Nephron progenitor cell (in vitro differentiated cells): Measurements from ENCODE around the gene VWA8.
"Not testable (repeated sequence)": the region's sequence is repeated elsewhere in the genome, so short reads cannot be mapped to it uniquely, and the experiment has no call there.

Experiments used
- DNase-seq: peaks from one replicate; pipeline ENCODE4 v3.0.0; 2021
- H3K27ac Mint-ChIP-seq: 2 replicates; pipeline ENCODE4 v1.8.0; 2021; ENCODE audit warnings: mild to moderate bottlenecking, moderate library complexity, mixed read lengths
- H3K27me3 Mint-ChIP-seq: 2 replicates; pipeline ENCODE4 v1.8.0; 2021; ENCODE audit warnings: mild to moderate bottlenecking, low read depth, mixed read lengths; ENCODE audit not compliant: poor library complexity
- H3K36me3 Mint-ChIP-seq: 2 replicates; pipeline ENCODE4 v1.8.0; 2021; ENCODE audit warnings: low read depth, mixed read lengths
- H3K4me1 Mint-ChIP-seq: 2 replicates; pipeline ENCODE4 v1.8.0; 2021; ENCODE audit warnings: mixed read lengths
- H3K4me3 Mint-ChIP-seq: 2 replicates; pipeline ENCODE4 v1.8.0; 2021; ENCODE audit warnings: mild to moderate bottlenecking, moderate library complexity, mixed read lengths
- H3K9me3 Mint-ChIP-seq: 2 replicates; pipeline ENCODE4 v1.8.0; 2021; ENCODE audit warnings: mild to moderate bottlenecking, moderate library complexity, mixed read lengths
- TF ChIP-seq, protein P1 (sequence below): fragments of 200-600 bp; sonication (generic); IDR thresholded peaks from 2 replicates; pipeline ENCODE4 v1.5.0; 2021; ENCODE audit warnings: antibody characterized with exemption

The VWA8 gene

DNA sequence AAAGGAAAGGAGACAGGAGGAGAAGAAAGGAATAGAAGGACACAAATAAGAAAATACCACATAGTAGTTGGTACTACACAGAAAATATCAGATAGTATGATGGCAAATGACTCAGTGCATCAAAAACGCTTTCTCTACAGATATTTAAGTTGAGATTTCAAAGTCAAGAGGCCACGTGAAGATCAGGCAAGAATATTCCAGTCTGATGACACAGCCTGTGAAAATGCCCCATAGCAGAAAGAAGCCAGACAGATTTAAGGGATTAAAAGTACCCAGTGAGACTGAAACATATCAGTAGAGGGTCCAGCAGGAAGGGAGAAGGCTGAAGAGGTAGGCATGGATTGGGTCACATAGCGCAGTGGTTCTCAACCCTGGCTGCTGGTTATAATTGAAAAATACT lies 113.7 kb downstream of the VWA8 start:
- peaks cover 54% of the 10 kb centered on the region for H3K36me3 Mint-ChIP-seq

DNA sequence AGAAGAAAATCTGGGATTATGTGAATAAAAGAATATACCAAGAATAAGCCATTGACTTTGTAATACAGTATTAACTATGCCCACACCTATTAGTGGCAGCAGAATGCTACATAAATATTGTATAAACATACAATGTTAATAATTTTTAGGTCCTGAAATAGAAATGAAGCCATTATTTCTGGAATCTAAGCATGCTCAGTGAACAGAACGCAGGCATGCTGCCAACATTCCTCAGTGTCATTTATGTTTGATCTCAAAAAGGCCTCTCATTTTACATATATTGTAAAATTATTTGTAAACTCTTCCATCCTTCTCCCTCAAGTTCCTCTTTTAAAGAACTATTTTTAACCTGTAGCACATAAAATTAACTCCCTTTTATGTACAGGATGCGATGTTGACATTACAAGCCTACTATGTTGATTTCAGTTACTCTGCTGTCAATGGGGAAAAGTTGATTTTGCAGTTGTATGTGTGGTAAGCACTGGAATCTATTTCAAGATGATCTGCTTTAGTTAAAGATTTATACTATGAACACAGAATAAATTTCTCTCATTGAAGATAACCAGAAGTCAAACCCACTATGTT lies 118.8 kb downstream of the VWA8 start:
- TF ChIP-seq, protein P1, sequence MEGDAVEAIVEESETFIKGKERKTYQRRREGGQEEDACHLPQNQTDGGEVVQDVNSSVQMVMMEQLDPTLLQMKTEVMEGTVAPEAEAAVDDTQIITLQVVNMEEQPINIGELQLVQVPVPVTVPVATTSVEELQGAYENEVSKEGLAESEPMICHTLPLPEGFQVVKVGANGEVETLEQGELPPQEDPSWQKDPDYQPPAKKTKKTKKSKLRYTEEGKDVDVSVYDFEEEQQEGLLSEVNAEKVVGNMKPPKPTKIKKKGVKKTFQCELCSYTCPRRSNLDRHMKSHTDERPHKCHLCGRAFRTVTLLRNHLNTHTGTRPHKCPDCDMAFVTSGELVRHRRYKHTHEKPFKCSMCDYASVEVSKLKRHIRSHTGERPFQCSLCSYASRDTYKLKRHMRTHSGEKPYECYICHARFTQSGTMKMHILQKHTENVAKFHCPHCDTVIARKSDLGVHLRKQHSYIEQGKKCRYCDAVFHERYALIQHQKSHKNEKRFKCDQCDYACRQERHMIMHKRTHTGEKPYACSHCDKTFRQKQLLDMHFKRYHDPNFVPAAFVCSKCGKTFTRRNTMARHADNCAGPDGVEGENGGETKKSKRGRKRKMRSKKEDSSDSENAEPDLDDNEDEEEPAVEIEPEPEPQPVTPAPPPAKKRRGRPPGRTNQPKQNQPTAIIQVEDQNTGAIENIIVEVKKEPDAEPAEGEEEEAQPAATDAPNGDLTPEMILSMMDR: no peak
- Mint-ChIP-seq H3K4me1 (no peaks in the 10 kb centered on the region), H3K9me3 (peaks cover 15% of the 10 kb centered on the region), H3K27ac (no peak overlapping the region), H3K36me3 (peaks cover 63% of the 10 kb centered on the region), H3K27me3 (no peaks in the 10 kb centered on the region), H3K4me3 (no peak overlapping the region)
- no peak for DNase-seq

More for the DNA sequence above, 113.7 kb downstream of the VWA8 start:
- Mint-ChIP-seq H3K27me3 (no peaks in the 10 kb centered on the region), H3K4me1 (no peaks in the 10 kb centered on the region), H3K27ac (no peak overlapping the region), H3K9me3 (peaks cover 15% of the 10 kb centered on the region), H3K4me3 (no peak overlapping the region)
- no peak for DNase-seq
- TF ChIP-seq, protein P1: no peak

DNA sequence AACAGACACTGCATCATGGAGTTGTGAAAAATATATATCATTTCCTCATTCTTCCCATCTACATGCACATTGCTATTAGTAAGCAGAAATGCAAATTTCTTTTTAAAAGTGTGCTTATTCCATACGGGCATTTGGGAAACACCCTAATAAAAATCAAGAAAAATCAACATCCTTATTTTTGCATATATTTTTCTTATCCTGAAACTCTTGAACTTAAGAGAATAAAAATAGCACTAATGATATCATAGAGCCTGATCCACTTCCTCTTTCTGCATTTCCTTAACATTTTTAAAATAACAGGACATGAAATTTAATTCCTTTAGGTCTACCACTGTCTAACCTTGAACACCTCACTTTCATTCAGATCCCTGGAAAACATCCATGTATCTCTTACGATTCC lies 123.3 kb downstream of the VWA8 start:
- TF ChIP-seq, protein P1: no peak
- DNase-seq: no peak
- Mint-ChIP-seq H3K4me3 (no peak overlapping the region), H3K27me3 (no peaks in the 10 kb centered on the region), H3K4me1 (no peaks in the 10 kb centered on the region), H3K9me3 (no peaks in the 10 kb centered on the region), H3K27ac (no peak overlapping the region), H3K36me3 (peaks cover 45% of the 10 kb centered on the region)

DNA sequence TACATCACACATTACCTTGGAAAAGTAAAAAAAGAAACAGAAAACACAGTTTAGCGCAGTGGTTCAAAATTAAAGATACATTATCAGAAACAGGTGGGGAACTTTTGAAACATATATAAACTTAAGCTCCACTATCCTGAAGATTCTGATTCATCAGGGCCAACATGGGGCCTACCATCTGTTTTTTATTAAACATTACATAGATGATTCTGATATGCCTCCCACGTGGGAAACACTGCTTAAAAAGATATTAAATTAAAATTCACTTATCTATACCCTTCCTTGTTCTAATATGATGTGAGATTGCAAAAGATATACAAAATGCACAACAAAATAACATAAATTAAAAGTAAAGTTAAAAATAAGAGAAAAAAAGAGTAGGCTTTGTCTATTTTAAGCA lies 125.0 kb downstream of the VWA8 start:
- TF ChIP-seq, protein P1: no peak
- no peak for DNase-seq
- H3K9me3 Mint-ChIP-seq: no peaks in the 10 kb centered on the region
- no peak overlapping the region for H3K27ac Mint-ChIP-seq
- H3K4me3 Mint-ChIP-seq: no peak overlapping the region
- H3K36me3 Mint-ChIP-seq: peaks cover 38% of the 10 kb centered on the region
- no peaks in the 10 kb centered on the region for H3K4me1 Mint-ChIP-seq
- no peaks in the 10 kb centered on the region for H3K27me3 Mint-ChIP-seq

DNA sequence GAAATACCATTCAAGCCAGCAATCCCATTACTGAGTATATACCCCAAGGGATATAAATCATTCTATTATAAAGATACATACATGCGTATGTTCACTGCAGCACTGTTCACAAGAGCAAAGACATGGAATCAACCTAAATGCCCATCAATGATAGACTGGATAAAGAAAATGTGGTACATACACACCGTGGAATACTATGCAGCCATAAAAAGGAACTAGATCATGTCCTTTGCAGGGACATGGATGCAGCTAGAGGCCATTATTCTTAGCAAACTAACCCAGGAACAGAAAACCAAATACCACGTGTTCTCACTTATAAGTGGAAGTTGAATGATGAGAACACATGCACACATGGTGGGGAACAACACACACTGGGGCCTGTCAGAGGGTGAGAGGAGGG lies 126.2 kb downstream of the VWA8 start:
- not testable (repeated sequence) for H3K27ac Mint-ChIP-seq, H3K9me3 Mint-ChIP-seq, H3K4me1 Mint-ChIP-seq, H3K27me3 Mint-ChIP-seq, H3K4me3 Mint-ChIP-seq, DNase-seq
- H3K36me3 Mint-ChIP-seq: peaks cover 35% of the 10 kb centered on the region

DNA sequence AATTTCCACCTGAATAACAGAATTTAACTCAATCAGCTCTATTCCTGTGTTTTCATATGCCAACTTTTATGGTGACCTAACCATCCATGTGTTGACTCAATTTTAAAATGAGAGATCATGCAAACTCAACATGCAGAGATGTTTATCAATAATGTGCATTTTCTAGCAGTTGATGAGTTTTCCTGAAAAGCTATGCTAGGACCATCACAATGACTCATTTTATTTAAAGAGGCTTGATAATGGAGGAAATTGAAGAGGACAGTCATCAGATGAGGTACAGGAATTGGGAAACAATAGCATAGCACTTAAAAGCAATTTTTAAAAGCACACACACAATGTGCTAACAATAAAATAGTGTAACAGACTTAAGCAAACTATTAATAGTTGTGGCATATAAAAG lies 127.1 kb downstream of the VWA8 start:
- TF ChIP-seq, protein P1: no peak
- Mint-ChIP-seq H3K9me3 (no peaks in the 10 kb centered on the region), H3K36me3 (peaks cover 35% of the 10 kb centered on the region), H3K4me1 (no peaks in the 10 kb centered on the region), H3K27me3 (no peaks in the 10 kb centered on the region), H3K4me3 (no peak overlapping the region), H3K27ac (no peak overlapping the region)
- no peak for DNase-seq
